NCI-H1930 (cell line): ENCODE measurements around the gene TCF4.

ENCODE experiments used
- DNase-seq, 2 experiments: peaks; one replicate each; lab custom pipeline; 2025; lab: John Stamatoyannopoulos, UW

The TCF4 gene

DNA sequence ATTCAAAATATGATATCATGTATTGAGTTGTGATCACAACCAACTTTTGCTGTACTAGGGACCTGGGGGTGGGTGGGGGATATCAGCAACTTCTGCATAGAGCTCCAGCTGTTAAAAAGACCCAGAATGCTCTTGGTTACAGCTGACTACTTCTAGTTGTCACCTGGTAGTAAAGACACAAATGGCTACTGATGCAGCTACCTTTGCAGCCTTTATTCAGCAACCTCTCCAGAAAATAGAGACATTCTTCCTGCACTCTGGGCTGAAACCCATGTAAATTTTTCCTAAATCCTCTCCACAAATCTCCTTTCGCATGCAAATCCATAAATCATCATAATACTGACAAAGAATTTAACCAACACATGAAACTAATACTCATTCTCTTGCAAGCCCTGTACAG lies 238.3 kb downstream of the TCF4 start:
- no peak for DNase-seq

DNA sequence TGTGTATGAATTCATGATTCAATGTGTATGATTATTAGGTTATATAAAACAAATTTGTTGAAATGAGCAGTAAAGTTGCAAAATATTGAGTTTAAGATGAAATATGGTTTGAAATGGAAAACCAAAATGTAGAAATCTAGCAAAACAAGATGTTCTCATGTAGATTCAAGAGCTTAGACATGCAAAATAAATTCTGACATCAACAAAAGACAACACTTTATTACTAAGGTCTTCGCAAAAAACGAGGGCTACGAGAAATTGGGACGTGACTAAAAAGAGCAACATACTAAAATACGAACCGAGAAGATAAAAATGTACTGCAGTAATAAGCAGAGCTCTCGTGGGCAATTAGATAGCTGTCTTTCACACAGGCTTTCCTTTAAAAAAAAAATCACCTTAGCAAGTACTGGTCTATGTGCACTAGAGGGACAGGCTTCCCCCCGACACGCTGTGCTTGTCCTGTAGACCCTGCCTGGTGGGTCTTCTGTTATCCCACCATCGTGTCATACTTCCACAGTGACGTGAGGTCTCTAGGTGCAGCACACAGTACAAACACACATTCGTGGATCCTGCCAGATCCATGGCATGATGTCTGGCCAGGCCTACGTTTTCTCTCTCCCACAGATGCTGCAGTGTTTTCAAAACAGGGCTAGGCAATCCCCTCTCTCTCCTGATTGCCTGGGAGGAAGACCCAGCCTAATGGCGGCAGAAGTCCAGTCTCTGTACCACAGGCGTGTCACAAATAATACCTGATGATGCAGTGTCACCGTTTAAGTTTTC lies 240.8 kb downstream of the TCF4 start:
- DNase-seq: no peak

DNA sequence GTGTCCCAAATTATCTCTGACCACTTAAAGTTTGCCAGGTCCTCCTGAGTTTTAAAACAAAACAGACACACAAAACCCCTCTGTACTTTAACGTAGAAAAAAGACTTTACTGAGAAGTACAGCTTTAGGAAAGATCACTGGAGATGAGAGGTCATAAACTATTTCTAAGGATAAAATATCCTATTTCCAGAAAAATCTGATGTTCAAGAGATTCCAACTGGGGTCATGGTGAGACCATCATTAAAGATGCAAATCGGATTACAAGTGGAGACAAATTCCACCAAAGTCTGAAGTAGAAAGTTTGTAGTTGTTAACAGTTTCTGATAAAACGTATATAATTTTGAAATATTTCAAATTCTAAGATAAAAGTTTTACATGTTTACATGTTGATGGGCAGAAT lies 241.6 kb downstream of the TCF4 start:
- no peak for DNase-seq

DNA sequence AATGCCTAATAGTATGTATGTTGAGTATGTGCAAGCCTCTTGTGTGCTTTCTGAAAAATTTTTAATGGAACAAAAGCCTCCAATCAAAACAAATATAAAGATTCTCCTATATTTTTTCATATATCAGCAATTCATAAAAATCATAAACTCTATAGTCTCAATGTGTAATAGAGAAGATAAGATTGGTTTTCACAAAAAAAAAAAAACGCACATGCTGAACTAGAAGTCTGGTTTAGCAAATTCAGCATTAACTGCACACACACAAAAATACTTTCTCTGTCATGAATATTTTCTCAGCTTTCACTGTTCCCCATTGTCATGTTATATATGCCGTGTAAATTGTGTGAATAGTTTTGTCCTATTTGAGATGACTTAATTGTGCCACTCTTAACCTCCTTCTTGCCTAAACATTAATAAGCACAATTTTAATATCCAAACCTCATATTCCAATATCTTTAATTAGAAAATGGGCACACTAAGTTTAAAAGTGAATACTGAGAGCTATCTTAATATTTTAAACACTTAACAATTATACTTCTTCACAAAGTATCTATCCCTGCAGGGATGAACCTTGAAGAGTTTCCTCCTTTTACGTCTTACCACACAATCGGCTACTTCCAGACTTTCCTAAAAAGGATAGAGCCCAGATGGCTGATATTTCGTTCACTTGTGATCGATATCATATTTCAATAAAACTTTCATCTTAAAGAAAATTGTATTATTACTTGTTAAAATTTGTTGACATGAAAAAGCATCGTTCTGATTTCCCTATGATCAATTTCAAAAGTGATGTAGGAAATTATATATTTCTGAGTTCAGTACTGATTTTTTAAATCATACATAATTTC lies 242.7 kb downstream of the TCF4 start:
- DNase-seq: no peak

DNA sequence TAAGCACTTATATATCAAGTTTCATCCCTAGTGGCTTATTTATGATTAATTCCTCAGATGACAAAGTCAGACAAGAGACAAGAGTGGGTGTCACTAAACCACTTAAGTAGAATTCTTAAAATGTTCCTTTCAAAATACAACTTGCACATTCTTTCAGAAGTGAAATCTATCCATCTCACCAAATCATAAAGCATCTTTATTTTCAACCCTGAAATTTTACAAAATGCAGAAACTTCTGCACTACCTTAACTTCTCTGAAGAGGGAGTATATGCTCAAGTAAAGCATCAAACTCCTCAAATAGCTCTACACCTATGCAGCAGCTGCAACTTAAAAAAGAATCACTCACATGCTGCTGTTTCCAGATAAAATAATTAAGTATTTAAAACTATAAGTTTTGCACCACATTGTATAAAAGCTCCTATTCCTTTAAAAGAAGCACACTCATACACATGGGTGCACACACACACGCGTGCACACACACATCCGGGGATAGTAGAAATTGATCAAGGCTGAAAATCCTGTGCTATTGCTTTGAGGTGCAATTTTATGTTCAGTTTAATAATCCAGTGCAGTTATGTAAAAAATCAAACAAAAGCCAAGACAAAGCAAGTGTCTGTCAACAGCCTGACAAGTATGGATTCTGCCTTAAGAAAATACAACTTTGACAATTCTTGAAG lies 244.5 kb downstream of the TCF4 start:
- DNase-seq: no peak

DNA sequence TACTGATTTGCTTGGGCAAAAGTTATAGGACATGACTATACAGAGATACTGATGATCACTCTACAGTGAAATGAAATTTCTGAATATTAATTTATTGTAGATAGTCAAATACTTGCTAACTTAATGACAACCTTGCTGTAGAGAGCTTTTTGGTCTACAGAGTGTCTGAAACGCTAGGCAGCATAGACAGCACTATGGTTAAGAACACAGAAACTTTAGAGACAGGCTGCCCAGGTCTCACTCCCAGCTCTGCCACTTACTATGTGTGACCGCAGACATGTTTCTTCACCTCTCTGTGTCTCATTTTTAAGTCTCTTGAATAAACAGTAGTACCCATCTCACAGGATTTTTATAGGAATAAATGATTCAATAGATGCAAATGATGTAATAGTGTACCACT lies 247.0 kb downstream of the TCF4 start:
- DNase-seq: no peak

DNA sequence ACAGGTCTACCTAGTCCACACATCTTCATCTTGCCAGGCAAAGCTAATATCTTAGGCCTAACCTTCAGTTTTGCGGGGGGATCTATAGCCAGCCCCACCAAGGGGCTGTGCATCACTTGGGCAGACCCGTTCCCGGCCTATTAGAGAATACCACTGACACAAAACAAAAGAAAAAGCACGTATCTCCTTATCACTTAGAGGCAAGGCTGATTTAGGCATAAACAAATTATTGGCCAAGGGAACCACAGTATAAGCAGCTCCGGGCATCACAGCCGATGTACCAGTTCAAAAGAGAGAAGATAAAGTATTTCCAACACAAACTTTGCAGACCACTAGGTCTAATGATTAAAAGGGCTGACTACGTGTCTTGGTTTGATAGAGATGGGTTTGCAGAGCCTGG lies 248.0 kb downstream of the TCF4 start:
- DNase-seq: no peak

DNA sequence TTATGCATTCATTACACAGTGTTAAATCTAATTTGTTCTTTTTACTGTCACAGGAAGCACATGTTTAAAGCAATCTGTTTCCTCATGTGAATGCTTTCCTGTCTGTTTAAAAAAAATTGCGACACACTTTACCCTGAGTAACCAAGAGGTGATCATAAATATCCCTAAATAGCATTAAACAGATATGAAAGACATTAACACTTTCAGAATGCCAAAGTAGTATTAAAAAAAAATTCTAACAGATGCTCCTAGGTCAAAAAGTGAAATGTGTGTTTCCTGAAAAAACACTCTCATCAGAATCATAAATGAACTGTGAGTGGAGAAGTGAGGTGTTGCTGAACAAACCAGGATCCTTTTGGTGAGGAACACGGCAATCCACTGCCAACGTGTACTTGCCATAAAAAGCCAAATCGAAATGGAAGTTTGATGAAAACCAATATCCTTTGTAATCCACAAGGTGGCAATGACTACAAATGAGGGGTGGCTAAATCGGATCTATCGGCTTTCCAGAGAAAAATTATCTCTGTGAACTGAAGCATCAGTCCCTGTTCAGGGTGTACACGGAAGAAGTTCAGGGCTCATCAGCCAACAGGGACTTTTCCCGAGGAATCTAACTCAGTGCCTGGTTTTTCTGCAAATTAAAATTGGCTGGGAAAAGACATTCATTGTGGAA lies 248.9 kb downstream of the TCF4 start:
- DNase-seq: no peak

DNA sequence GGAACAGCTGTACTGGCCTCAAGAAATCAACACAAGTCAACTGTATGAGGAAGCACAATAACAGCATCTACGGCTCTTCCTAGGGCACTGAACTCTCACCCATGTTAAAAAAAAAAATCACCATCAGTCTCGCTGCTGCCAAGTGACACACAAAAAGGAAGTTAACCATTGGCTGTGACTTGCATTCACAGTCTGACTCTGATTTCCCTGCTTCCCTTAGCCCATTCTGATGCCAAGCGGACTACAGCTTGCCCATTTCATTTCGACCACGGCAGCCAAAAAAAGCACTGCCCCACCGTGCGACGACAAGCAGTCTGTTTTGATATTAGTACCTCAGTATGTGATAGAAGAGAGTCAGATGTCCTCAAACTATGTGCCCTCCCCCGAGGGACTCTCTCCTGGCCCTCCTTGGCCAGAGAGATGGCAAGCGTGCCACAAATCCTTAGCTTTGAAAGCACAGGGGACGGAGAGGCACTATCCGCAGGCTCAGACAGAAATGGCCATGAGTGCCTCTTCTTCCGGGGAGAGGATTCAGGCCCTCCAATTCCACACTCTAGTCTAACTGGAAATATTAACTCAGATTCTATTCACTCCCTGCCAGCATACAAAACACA lies 250.0 kb downstream of the TCF4 start:
- DNase-seq: no peak

DNA sequence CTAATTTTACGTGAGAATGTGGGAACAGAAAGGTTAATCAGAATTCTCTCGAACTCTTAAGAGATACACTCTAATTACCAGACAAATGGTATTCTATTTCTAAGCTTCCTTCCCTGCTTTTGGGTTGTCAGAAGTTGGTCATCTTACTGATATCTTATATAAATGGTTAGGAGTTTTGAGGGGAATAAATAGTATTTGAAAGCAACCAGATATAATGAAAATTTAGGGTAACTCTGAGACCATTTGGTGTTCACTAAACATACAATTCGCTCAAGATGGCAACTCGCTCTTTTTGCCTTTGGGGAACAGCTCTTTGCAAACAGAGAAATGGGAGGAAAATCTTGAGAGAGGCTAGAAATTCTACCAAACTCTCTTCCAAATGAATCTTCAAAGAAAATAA lies 250.9 kb downstream of the TCF4 start:
- DNase-seq: no peak

DNA sequence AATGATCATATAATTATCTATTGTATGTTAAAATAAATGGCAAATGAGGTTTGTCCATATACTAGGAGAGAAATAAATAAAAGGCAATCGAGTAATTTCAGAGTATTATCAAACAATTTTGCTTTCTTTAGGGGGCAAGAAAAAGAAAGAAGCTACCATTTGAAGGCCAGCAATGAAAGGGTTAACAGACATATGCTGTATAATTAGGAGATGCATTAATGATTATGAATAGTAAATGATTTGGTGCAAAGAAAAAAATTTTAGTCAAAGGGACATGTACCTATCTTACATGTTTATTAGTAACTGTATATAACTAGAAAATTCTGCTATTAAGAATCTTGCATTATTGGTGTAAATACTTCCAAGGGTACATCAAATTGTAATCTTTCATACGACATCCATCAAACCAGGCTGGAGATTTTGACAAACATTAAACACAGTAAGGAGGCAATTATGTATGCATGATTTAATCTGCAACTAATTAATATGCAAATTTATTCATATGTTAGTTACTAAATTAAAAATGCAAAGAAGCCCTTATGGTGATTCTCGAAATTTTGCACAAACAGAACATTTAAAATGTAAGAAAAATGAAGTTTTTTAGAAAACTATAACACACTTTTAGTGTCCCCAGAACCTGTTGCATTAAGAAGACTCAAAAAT lies 251.4 kb downstream of the TCF4 start:
- DNase-seq: no peak

DNA sequence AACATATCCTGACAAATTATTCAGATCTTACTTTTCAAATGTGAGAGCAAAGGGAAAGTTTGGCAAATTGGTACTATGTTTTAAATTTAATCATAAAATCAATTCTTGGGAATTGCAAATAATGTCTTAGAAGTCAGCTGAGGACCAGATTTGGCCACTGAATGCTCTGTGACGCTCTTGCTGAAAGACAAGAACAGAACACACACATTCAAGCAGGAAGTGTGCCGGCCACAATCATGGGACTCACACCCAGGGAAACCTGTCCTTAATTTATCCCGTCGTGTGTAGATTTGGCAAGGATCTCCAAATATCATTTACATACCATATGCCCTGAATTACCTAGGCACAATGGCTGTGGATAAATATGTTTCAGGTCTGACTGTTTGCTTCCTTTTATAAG lies 253.1 kb downstream of the TCF4 start:
- DNase-seq: no peak

DNA sequence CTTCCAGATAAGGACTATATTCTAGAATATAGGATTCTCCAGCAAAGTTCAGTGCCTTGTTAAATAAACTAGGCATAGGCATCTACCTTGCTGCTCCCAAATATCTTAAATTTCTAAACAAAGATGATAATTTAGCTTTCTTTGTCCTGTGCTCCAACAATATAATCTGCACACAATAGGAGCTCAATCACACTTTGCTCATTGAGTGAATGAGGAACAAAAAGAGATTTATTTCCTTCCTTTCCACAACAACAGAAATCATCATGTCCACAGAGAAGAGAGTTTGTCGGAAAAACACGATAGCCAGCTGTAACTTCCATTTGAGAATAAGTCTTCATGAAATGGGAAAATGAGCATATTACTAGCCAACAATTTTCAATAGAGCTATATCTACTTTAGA lies 256.7 kb downstream of the TCF4 start:
- DNase-seq: no peak

DNA sequence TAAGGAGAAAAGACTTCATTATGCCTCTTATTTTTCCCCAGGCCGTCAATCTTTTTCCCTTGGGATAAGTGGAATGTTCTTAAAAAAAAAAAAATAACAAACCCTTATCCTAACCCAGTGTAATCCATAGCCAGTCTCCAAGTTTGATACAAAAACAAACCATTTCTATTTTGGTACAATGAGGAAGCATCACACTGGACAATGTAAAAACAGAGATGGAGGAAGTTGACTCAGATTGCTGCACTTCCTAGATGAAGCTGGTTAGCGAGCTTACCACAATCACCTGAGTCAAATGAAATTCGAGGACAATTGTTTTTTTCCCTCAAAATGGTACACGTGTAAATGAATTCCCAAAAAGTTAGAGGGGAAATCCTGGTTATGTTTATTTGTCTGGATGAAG lies 259.7 kb downstream of the TCF4 start:
- DNase-seq: no peak

DNA sequence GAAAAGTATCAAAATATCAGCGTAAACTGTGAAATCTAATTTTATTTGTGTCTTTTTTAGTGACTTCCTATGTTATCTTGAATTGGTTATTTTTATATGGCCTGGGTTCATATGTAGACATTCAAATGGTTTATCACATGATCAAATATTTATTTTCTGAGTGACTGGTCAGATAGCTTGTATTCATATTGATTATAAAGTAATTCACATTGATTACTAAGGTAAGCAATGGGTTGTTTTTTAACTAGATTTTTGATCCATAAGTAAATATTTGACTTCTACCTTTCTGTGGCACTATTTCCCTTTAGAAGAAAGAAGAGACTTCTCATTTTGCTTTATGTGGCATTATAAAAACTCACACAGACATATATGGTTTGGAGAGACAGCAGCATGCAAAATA lies 260.5 kb downstream of the TCF4 start:
- no peak for DNase-seq

DNA sequence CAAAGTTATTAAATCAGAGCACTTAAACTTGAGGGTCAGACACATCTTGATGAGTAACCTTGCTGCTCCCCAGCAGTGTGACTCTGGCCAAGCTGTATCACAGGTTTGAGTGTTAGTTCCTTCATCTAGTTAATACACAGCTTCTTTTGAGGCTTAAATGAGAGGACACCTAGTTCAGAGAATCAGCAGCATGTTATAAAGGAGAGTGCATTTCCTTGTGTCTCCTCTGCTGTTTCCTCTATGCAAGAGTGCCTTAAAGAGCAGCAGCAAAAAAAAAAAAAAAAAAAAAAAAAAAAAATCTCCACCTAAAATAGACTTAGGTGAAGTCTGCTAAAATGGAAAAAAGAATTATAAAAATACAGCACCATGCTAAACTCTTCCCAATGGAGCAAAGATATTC lies 261.9 kb downstream of the TCF4 start:
- DNase-seq: no peak

DNA sequence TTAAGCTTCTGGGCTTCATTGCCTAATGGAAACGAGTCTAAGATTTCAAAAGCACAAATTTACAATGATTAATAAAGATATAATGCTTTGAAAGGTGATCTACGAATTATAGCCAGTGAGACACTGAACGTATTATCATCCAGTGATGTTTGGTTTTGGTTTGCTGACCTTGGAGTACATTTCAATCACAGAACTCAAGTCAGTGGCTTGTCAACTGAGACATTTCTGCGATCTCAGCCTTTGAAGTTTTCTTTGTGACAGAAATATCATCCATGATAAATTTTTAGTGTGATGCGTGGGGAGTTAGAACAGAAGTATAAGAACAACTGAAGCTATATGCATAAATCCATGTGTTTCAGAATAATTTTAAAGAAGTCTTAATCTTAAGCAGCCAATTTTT lies 263.8 kb downstream of the TCF4 start:
- DNase-seq: no peak

DNA sequence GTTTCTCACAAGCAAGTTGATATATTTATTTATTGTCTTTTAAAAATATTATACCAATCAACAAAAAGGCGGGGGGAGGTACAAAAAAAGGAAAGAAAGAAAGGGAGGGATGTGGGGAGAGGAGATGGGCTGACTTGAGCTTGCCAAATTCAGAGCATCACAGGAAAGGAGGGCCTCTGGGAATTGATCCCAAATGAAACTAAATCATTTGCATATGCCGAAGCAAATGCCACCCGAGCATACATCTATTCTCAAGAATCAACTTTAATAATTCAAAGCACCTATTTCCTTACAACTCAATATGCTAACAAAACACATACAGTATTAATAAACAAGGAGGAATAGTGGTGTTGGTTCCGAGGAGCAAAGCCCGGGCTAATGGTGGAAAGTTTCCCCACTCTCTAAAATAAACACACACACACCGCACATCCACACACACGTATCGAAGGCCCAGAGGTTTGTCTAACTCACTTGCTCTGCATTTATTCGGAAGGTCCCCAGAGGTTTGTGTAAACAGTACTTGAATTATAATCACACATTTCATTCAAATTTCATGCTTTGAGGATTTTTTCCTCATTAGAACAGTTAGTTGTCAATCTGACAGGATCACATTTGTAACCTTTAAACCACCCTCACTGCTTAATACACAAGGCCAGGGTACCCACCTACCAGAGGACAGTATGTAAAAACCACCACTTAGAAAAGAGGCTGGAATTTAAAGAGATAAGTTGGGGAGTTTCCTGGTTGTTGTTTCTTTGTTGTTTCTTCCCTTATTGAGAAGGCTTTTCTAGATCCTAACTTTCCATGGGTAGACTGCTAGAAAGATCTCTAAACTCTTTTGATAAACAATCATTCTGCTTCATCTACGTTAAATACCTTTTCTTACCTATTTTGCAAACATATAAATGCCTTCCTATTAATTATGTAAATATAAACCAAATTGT lies 264.7 kb downstream of the TCF4 start:
- no peak for DNase-seq

DNA sequence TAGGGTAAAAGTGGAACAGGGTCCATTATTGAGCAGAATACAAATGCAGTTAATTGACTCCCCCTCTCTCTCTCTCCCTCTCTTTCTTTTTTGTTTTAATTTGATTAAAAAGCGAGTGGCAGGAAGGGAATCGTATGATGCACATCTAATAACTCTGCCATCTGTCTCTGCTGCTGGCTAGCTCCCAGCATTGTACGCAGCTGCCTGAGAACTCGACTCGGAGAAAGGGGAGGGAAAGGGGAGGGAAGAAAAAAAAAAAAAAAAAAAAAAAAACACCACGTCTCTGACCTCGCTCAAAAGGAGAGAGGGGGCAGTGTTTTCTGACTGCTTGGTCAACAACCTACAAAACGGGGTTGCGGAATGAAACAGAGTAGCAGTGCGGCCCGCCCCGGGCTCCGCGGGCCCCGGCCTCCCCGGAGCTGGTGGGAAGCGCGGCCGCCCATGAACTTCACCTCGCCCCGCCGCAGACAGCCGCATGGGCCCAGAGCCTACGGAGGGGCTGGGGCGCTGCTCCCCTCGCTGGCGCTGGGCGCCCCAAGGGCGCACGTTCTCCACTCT lies 265.7 kb downstream of the TCF4 start:
- no peak for DNase-seq
